Liver (tissue), 9 donors: Measurements from ENCODE around the gene GLP1R. TPM values are rescaled to one million over a fixed set of nuclear protein-coding genes. Genes with fewer than 3 reads are reported as not detected.

Experiments used
- DNase-seq: peaks from one replicate; pipeline ENCODE4 v3.0.0-alpha.2; 2017; ENCODE audit warnings: low spot score
- H3K27ac ChIP-seq, 2 donors: one replicate each; pipeline ENCODE4 v1.7.0; 2013; ENCODE audit warnings: inconsistent platforms in 2 of 2, low read length in 2 of 2, control low read depth in 1 of 2, low read depth in 1 of 2, mild to moderate bottlenecking in 1 of 2
- H3K27me3 ChIP-seq, 4 donors: one replicate each; pipeline versions ENCODE4 v1.6.1 to v1.7.0; 2013; ENCODE audit warnings: low read length in 3 of 4, inconsistent platforms in 1 of 4, mild to moderate bottlenecking in 1 of 4, moderate library complexity in 1 of 4; ENCODE audit not compliant: control insufficient read depth in 4 of 4, insufficient read depth in 4 of 4
- H3K36me3 ChIP-seq, 4 donors: one replicate each; pipeline versions ENCODE4 v1.6.1 to v1.7.0; 2013; ENCODE audit warnings: low read length in 3 of 4, mild to moderate bottlenecking in 3 of 4, low read depth in 1 of 4, moderate library complexity in 1 of 4; ENCODE audit not compliant: control insufficient read depth in 4 of 4, insufficient read depth in 3 of 4
- H3K4me1 ChIP-seq, 4 donors: one replicate each; pipeline versions ENCODE4 v1.6.1 to v1.7.0; 2013; ENCODE audit warnings: low read length in 3 of 4, mild to moderate bottlenecking in 3 of 4, moderate library complexity in 1 of 4; ENCODE audit not compliant: control insufficient read depth in 4 of 4, insufficient read depth in 4 of 4
- H3K4me3 ChIP-seq, 3 donors: one replicate each; pipeline versions ENCODE4 v1.6.1 to v1.7.0; 2013; ENCODE audit warnings: low read length in 3 of 3, control low read depth in 1 of 3, low read depth in 1 of 3, mild to moderate bottlenecking in 1 of 3
- H3K9ac ChIP-seq, 2 donors: one replicate each; pipeline ENCODE4 v1.7.0; 2013; ENCODE audit warnings: low read length in 2 of 2, mild to moderate bottlenecking in 2 of 2, moderate library complexity in 2 of 2, control low read depth in 1 of 2, low read depth in 1 of 2
- H3K9me3 ChIP-seq, 4 donors: one replicate each; pipeline versions ENCODE4 v1.6.1 to v1.7.0; 2013; ENCODE audit warnings: low read length in 3 of 4; ENCODE audit not compliant: control insufficient read depth in 4 of 4
- ATF3 ChIP-seq: IDR thresholded peaks from 2 replicates; pipeline ENCODE4 v1.6.1; 2016; ENCODE audit warnings: antibody characterized with exemption
- CTCF ChIP-seq: fragments of 150-350 bp; IDR thresholded peaks from 2 replicates; pipeline ENCODE4 v1.5.1; 2017; ENCODE audit warnings: improper control_type of control experiment, low read depth, low read length; ENCODE audit not compliant: missing input control
- EGR1 ChIP-seq, 2 donors: IDR thresholded peaks; 2 replicates each; pipeline ENCODE4 v1.6.1; 2016 to 2018; ENCODE audit warnings: antibody characterized with exemption in 2 of 2, low read depth in 2 of 2
- FOXA1 ChIP-seq: IDR thresholded peaks from 2 replicates; pipeline ENCODE4 v1.6.1; 2016; ENCODE audit warnings: antibody characterized with exemption
- FOXA2 ChIP-seq: IDR thresholded peaks from 2 replicates; pipeline ENCODE4 v1.6.1; 2016; ENCODE audit warnings: antibody characterized with exemption
- GABPA ChIP-seq, 2 donors: IDR thresholded peaks in 1 of 2; conservative IDR thresholded peaks in 1 of 2; 2 replicates each; pipeline ENCODE4 v1.6.1; 2016; ENCODE audit warnings: antibody characterized with exemption in 2 of 2, mild to moderate bottlenecking in 1 of 2, moderate library complexity in 1 of 2
- HNF4A ChIP-seq, 2 donors: conservative IDR thresholded peaks; 2 replicates each; pipeline ENCODE4 v1.6.1; 2016; ENCODE audit warnings: antibody characterized with exemption in 2 of 2, mild to moderate bottlenecking in 2 of 2
- HNF4G ChIP-seq: IDR thresholded peaks from 2 replicates; pipeline ENCODE4 v1.6.1; 2016; ENCODE audit warnings: antibody characterized with exemption
- JUND ChIP-seq, 2 donors: IDR thresholded peaks; 2 replicates each; pipeline ENCODE4 v1.6.1; 2016; ENCODE audit warnings: antibody characterized with exemption in 2 of 2
- MAX ChIP-seq: IDR thresholded peaks from 2 replicates; pipeline ENCODE4 v1.6.1; 2016; ENCODE audit warnings: antibody characterized with exemption
- NR2F2 ChIP-seq: IDR thresholded peaks from 2 replicates; pipeline ENCODE4 v1.6.1; 2016; ENCODE audit warnings: antibody characterized with exemption
- RAD21 ChIP-seq, 2 donors: IDR thresholded peaks; 2 replicates each; pipeline ENCODE4 v1.6.1; 2016; ENCODE audit warnings: antibody characterized with exemption in 2 of 2, mild to moderate bottlenecking in 2 of 2
- RXRA ChIP-seq, 2 donors: IDR thresholded peaks; 2 replicates each; pipeline ENCODE4 v1.6.1; 2017 to 2018; ENCODE audit warnings: antibody characterized with exemption in 2 of 2, mild to moderate bottlenecking in 1 of 2
- SP1 ChIP-seq: IDR thresholded peaks from 2 replicates; pipeline ENCODE4 v1.6.1; 2018; ENCODE audit warnings: antibody characterized with exemption, mild to moderate bottlenecking
- TAF1 ChIP-seq: conservative IDR thresholded peaks from 2 replicates; pipeline ENCODE4 v1.6.1; 2016; ENCODE audit warnings: antibody characterized with exemption, mild to moderate bottlenecking
- YY1 ChIP-seq: IDR thresholded peaks from 2 replicates; pipeline ENCODE4 v1.6.1; 2016; ENCODE audit warnings: antibody characterized with exemption, mild to moderate bottlenecking
- ZBTB33 ChIP-seq: IDR thresholded peaks from 2 replicates; pipeline ENCODE4 v1.6.1; 2016; ENCODE audit warnings: antibody characterized with exemption
- WGBS: extraction: QIAGEN DNeasy Blood & Tissue Kit; methylation state at CpG from one replicate; pipeline ENCODE4 v1.1.7; 2013; 5-methylcytosine and 5-hydroxymethylcytosine counted together
- polyA plus RNA-seq, 2 donors: library from polyadenylated mRNA; stranded (reverse) in 1 of 2; unstranded in 1 of 2; fragments of 200-250 nt in 1 of 2; fragments of >200 nt in 1 of 2; fragmentation: Nextera tagmentation in 1 of 2; extraction: Ambion mirVana in 1 of 2; gene quantifications; one replicate each; pipeline versions ENCODE4 v1.2.1 to v1.2.3, GENCODE V29; 2013 to 2015
- total RNA-seq, 2 donors: library from RNA; depleted of rRNA; stranded (reverse); fragments of >200 nt; gene quantifications; one replicate each; pipeline ENCODE4 v1.2.3, GENCODE V29; 2014
- TF ChIP-seq, protein P1 (sequence below): IDR thresholded peaks from 2 replicates; pipeline ENCODE4 v1.6.1; 2016; ENCODE audit warnings: antibody characterized with exemption, mild to moderate bottlenecking
- donor health status: healthy.
- donor health status: healthy.
- donor health status: healthy.
- donor health status: healthy.
- donor health status: healthy.

The GLP1R gene
- total and polyA plus RNA-seq, 4 donors: not detected

DNA sequence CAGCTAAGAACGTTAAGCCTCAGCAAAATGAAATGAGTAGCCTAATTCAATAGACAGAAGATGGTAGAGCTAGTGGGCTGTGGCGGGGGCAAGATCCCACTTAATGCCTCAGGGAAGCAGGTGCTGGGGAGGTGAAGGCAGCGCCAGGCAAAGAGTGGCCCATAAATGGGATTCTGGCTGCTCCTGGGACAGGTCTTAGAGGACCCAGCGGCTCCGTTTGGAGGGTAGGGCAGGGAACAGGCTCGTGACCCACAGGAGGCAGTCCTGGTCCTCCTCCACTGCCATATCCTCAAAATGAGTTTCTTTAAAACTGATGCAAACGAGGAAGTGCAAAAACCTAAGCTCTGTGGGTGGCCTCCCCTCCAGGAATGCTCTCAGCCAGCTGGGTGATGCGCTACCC, 33.7 kb downstream of the GLP1R start:
- 88% methylated on average over 8 of the region's 8 CpGs for WGBS
- Histone ChIP-seq H3K27ac (no peak overlapping the region), H3K27me3 (no peaks in the 10 kb centered on the region), H3K9me3 (no peaks in the 10 kb centered on the region), H3K9ac (no peak overlapping the region), H3K4me3 (no peak overlapping the region), H3K4me1 (no peaks in the 10 kb centered on the region), H3K36me3 (no peaks in the 10 kb centered on the region)
- no peak for DNase-seq
- TF ChIP-seq HNF4G: no peak
- no peak for TF ChIP-seq FOXA2
- no peak for TF ChIP-seq NR2F2
- no peak for TF ChIP-seq YY1
- TF ChIP-seq SP1: no peak

DNA sequence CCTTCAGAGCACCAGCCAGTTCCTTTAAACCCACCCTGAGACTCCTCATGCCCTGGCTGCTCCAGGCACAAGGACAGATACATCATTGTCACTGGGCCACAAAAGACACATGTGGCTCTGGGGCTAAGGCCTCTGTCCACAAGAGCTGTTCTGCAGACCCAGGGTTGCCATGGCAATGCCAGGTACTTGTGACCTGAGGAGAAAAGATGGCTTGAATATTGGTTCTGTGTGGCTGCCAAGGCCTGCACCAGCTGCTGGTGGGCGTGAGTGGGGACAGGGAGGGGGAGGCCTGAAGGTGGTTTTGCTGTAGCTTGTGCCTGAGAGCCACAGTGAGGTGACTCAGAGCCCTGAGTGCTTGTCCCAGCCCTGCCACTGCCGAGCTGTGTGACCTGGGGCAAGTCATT, 34.7 kb downstream of the GLP1R start:
- TF ChIP-seq ATF3 (no peak), YY1 (no peak), HNF4A (conservative IDR thresholded peaks at IDR 0.05) (no peak), MAX (no peak), RXRA (IDR thresholded peaks at IDR 0.05) (no peak), FOXA2 (no peak), JUND (IDR thresholded peaks at IDR 0.05) (no peak), ZBTB33 (no peak), HNF4G (no peak), GABPA (IDR thresholded peaks at IDR 0.05 in 1 of 2, conservative IDR thresholded peaks at IDR 0.05 in 1 of 2) (no peak), TAF1 (no peak), CTCF (no peak), SP1 (no peak), FOXA1 (no peak), RAD21 (IDR thresholded peaks at IDR 0.05) (no peak), EGR1 (IDR thresholded peaks at IDR 0.05; ENCODE audit: low read depth in 2 of 2) (no peak), NR2F2 (no peak)
- TF ChIP-seq, protein P1, sequence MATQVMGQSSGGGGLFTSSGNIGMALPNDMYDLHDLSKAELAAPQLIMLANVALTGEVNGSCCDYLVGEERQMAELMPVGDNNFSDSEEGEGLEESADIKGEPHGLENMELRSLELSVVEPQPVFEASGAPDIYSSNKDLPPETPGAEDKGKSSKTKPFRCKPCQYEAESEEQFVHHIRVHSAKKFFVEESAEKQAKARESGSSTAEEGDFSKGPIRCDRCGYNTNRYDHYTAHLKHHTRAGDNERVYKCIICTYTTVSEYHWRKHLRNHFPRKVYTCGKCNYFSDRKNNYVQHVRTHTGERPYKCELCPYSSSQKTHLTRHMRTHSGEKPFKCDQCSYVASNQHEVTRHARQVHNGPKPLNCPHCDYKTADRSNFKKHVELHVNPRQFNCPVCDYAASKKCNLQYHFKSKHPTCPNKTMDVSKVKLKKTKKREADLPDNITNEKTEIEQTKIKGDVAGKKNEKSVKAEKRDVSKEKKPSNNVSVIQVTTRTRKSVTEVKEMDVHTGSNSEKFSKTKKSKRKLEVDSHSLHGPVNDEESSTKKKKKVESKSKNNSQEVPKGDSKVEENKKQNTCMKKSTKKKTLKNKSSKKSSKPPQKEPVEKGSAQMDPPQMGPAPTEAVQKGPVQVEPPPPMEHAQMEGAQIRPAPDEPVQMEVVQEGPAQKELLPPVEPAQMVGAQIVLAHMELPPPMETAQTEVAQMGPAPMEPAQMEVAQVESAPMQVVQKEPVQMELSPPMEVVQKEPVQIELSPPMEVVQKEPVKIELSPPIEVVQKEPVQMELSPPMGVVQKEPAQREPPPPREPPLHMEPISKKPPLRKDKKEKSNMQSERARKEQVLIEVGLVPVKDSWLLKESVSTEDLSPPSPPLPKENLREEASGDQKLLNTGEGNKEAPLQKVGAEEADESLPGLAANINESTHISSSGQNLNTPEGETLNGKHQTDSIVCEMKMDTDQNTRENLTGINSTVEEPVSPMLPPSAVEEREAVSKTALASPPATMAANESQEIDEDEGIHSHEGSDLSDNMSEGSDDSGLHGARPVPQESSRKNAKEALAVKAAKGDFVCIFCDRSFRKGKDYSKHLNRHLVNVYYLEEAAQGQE: no peak
- Histone ChIP-seq H3K9ac (no peak overlapping the region), H3K27ac (no peak overlapping the region), H3K27me3 (no peaks in the 10 kb centered on the region), H3K4me1 (no peaks in the 10 kb centered on the region), H3K36me3 (no peaks in the 10 kb centered on the region), H3K9me3 (no peaks in the 10 kb centered on the region), H3K4me3 (no peak overlapping the region)
- 74% methylated on average over 2 of the region's 2 CpGs for WGBS
- DNase-seq: no peak
